WERI-Rb-1 (cell line): Measurements from ENCODE around the gene ITPR2.
"Not testable (repeated sequence)": the region's sequence is repeated elsewhere in the genome, so short reads cannot be mapped to it uniquely, and the experiment has no call there.

Experiments used
- DNase-seq: peaks from one replicate; pipeline ENCODE4 v3.0.0-alpha.2; 2020
- H3K27ac ChIP-seq: fragments of 250-450 bp; sonication (Bioruptor Pico); 2 replicates; pipeline ENCODE4 v1.5.1; 2020; ENCODE audit warnings: mild to moderate bottlenecking, moderate library complexity
- H3K27me3 ChIP-seq: fragments of 250-450 bp; sonication (Bioruptor Pico); 2 replicates; pipeline ENCODE4 v1.5.1; 2021; ENCODE audit warnings: mild to moderate bottlenecking, low read depth, moderate library complexity; ENCODE audit not compliant: insufficient read depth, severe bottlenecking
- H3K36me3 ChIP-seq: fragments of 250-450 bp; sonication (Bioruptor Pico); 2 replicates; pipeline ENCODE4 v1.5.1; 2020; ENCODE audit warnings: mild to moderate bottlenecking, moderate library complexity
- H3K4me3 ChIP-seq: 2 replicates; pipeline ENCODE4 v1.5.1; 2011; ENCODE audit warnings: low read depth, mild to moderate bottlenecking, control low read depth, low read length
- H3K9me3 ChIP-seq: fragments of 250-450 bp; sonication (Bioruptor Pico); 2 replicates; pipeline ENCODE4 v1.5.1; 2021; ENCODE audit warnings: mild to moderate bottlenecking, moderate library complexity; ENCODE audit not compliant: severe bottlenecking
- TF ChIP-seq, protein P1 (sequence below): IDR thresholded peaks from 2 replicates; pipeline ENCODE4 v1.5.1; 2011; ENCODE audit warnings: low read depth, mild to moderate bottlenecking, control low read depth, inconsistent platforms, low read length

ITPR2 gene

DNA sequence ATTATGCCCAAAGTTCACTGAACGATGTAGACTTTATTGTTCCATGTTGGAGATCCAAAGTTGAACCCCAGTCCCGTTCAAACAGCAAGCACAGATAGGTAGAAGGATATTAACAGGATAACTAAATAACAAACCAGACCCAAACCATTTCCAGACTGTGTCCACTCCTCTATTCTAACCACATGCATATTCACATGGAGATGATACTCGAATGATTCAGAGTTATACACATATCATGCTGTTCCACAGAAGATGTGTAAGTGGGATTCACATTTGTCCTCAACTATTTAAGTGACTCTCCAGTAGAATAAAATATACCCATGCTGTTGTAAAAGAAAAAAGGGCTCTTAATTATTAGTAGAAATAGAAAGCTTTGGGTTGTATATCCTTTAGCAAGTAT lies 185.9 kb downstream of the ITPR2 start:
- no peaks in the 10 kb centered on the region for H3K36me3 ChIP-seq

DNA sequence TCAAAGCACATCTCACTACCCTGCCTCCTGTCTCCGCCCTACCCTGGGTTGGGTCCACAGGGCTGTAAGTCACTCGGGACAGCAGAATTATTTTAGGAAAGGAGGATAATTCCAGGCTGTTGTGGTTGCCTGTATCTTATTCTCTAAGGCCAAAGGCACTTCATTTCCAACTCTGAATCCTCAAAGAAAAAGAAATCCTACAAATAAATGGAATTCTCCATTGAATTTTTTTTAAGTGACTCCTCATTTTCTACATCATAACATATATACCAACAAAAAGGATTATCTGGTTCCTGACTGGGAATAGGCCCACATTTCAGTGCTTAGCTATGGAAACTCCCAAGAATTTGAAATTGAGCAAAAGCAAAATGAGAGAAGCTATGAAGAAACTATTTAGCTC lies 186.4 kb downstream of the ITPR2 start:
- TF ChIP-seq, protein P1, sequence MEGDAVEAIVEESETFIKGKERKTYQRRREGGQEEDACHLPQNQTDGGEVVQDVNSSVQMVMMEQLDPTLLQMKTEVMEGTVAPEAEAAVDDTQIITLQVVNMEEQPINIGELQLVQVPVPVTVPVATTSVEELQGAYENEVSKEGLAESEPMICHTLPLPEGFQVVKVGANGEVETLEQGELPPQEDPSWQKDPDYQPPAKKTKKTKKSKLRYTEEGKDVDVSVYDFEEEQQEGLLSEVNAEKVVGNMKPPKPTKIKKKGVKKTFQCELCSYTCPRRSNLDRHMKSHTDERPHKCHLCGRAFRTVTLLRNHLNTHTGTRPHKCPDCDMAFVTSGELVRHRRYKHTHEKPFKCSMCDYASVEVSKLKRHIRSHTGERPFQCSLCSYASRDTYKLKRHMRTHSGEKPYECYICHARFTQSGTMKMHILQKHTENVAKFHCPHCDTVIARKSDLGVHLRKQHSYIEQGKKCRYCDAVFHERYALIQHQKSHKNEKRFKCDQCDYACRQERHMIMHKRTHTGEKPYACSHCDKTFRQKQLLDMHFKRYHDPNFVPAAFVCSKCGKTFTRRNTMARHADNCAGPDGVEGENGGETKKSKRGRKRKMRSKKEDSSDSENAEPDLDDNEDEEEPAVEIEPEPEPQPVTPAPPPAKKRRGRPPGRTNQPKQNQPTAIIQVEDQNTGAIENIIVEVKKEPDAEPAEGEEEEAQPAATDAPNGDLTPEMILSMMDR: no peak
- no peak overlapping the region for H3K4me3 ChIP-seq
- no peak overlapping the region for H3K27ac ChIP-seq
- H3K27me3 ChIP-seq: no peaks in the 10 kb centered on the region
- no peaks in the 10 kb centered on the region for H3K9me3 ChIP-seq
- no peak for DNase-seq
- no peaks in the 10 kb centered on the region for H3K36me3 ChIP-seq

More for the DNA sequence above, 185.9 kb downstream of the ITPR2 start:
- no peak for DNase-seq
- Histone ChIP-seq H3K4me3 (no peak overlapping the region), H3K27me3 (no peaks in the 10 kb centered on the region), H3K9me3 (no peaks in the 10 kb centered on the region), H3K27ac (no peak overlapping the region)
- TF ChIP-seq, protein P1: no peak

DNA sequence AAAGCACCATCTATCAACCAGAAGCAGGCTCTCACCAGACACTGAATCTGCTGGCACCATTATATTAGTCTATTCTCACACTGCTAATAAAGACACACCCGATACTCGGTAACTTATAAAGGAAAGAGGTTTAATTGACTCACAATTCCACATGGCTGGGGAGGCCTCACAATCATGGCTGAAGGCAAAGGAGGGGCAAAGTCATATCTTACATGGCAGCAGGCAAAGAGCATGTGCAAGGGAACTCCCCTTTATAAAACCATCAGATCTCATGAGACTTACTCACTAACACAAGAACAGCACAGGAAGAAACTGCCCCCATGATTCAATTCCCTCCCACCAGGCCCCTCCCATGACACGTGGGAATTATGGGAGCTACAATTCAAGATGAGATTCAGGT lies 188.6 kb downstream of the ITPR2 start:
- H3K4me3 ChIP-seq, DNase-seq, H3K27me3 ChIP-seq, H3K36me3 ChIP-seq, H3K27ac ChIP-seq, H3K9me3 ChIP-seq: not testable (repeated sequence)

DNA sequence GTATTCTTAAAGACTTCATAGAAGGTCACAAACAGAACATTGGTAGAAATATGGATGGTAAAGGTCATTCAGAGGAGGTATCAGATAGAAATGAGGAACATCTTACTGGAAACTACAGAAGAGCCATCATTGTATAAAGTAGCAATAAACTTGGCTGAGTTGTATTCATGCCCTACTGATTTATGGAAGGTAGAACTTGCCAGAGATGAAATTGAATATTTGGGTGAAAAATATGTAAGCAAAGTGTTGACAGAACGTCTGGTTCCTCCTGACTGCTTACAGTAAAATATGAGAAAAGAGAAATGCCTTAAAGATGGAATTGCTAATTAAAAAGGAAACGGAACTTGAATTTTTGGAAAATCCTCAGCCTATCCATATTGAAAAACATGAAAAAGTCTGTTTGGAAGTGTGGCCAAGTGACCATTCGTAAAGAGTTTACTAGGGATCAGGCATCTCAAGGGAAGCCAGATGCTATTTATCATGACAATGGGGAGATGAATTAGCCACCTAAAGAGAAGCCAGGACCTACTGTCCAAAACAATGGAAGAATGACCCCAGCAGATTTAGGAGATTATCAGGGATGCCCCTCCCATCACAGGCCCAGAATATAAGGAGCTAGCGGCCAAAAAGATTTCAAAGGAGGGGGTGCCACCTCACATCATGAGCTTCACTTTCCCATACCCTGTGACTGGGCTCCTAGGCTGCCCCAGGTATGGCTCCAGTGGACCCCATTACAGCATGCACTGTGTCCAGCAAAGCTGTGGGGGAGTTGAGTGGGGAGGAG lies 189.3 kb downstream of the ITPR2 start:
- TF ChIP-seq, protein P1: no peak
- H3K27ac ChIP-seq: no peak overlapping the region
- no peak for DNase-seq
- H3K9me3 ChIP-seq: no peaks in the 10 kb centered on the region
- no peaks in the 10 kb centered on the region for H3K36me3 ChIP-seq
- no peak overlapping the region for H3K4me3 ChIP-seq
- no peaks in the 10 kb centered on the region for H3K27me3 ChIP-seq

DNA sequence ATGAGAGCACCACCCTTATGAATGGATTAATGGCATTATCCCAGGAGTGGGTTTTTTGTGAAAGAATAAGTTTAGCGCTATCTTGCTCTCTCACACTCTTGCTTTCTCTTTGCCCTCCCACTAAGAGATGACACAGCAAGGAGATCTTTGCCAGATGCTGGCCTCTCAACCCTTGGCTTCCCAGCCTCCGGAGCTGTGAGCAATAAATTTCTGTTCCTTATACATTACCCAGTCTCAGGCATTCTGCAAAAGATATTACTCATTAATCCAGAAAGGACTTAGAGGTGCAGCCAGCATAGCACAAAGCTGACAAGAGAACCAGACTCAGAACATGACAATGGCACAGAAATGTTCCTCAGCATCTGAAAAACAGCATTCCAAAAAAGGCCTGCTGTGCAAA lies 190.6 kb downstream of the ITPR2 start:
- Histone ChIP-seq H3K36me3 (no peaks in the 10 kb centered on the region), H3K9me3 (no peaks in the 10 kb centered on the region), H3K27me3 (no peaks in the 10 kb centered on the region), H3K4me3 (no peak overlapping the region), H3K27ac (no peak overlapping the region)
- TF ChIP-seq, protein P1: no peak
- no peak for DNase-seq

DNA sequence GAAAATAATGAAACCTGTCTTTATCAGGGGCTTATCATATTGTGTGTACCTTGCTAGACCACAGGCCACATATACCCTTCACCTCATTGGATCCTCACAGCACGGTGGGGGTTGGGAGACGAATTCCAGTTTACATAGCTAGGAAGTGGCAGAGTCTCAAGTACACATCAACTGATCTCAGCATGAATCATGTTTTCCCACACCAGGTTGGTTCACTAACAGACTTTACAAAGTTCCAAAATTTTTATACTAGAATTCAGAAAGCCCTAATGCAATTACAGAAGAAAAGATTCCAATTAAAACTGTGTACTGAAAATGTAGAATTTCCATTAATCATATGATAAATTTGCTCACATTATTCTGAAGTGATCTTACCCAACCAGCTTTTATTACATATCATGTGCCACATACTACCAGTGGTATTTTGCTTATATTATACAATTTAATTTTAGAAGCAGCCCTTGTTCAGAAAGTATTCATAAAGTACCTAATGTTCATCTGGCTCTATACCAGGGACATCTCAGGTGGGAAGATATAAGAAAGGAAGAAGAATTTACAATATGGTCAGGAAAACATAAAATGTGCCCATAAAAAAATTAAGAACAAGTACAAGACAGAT lies 196.2 kb downstream of the ITPR2 start:
- H3K4me3 ChIP-seq: no peak overlapping the region
- H3K9me3 ChIP-seq: no peaks in the 10 kb centered on the region
- TF ChIP-seq, protein P1: no peak
- H3K36me3 ChIP-seq: no peaks in the 10 kb centered on the region
- no peak for DNase-seq
- H3K27ac ChIP-seq: no peak overlapping the region
- no peaks in the 10 kb centered on the region for H3K27me3 ChIP-seq
